GM19238 (cell line): ENCODE data around the gene PTPRB.

ENCODE experiments used
- DNase-seq: peaks from one replicate; pipeline ENCODE4 v3.0.0; 2011; ENCODE audit warnings: low spot score; ENCODE audit not compliant: insufficient read length

Gene PTPRB

DNA sequence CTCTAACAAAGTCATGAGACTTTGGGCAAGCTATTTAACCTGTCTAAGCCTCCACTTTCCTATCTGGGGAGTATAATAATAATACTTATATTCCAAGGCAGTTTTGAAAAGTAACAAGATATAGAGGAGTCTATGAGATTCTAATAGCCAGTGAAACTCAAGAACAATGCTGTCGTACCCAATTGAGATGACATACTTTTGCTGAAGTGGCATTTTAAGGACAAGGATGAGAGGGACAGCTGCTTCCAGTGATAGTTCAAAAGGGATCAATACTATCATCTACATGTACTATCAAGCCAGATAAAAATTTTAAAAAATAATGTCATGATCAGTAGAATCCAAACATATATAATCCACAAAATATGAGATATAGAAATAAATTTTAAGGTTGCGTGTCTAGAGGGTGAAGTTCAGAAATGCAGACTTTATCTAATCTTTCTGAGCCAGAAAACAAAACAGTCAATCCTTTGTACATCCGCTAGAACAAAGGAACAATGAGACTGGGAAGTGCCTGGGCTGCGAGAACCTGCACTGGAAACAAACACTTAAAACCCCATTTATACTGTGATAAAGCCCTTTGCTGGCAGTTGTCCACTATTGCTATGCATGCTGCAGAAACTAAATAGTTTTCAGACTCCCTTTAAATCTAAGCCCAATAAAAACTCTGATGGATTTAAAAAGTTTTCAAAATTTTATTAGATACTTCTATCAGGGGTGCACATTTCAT is 38.6 kb downstream of the PTPRB start:
- no peak for DNase-seq

DNA sequence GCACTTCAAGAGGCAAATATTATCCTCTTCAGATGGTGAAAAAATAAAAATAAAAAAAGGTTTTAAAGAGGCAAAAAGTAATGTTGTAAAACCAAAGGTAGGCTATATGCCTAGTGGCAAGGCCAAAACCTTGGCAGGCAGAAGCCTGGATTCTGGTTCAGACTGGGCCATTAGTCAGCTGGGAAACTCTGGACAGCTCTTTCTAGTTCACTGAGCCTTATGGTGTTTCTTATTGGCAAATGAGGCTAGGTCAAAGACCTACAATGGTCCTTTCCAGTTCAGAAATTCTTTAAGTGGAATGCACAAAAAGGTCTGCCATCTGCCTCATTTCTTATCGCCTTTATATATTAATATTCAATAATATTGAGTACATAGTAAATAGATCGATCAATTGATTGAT is 44.6 kb downstream of the PTPRB start:
- DNase-seq = no peak

DNA sequence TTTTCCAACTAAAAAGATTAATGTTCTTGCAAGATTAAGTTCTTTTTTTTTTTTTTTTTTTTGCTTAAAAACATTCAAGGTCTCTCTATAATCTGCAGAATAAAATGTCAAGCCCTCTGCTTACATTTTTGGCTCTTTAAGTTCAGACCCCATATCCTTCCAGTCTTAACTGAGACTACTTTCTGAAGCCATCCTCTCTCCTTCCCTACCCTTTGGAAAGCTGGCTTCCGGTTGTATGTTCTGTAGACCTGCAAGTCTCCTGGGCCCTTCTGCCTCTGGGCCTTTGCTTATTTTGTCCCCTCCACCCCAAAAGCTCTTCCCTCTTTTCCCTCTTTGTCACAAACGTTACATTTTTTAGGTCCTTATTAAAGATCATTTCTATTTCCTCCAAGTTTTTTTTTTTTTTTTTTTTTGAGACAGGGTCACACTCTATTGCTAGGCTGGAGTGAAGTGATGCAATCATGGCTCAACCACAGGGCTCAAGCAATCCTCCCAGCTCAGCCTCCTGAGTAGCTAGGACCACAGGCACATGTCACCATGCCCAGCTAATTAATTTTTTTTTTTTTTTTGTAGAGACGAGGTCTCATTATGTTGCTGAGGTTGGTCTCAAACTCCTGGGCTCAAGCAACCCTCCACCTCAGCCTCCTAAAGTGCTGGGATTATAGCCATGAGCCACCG is 46.5 kb downstream of the PTPRB start:
- DNase-seq = no peak

DNA sequence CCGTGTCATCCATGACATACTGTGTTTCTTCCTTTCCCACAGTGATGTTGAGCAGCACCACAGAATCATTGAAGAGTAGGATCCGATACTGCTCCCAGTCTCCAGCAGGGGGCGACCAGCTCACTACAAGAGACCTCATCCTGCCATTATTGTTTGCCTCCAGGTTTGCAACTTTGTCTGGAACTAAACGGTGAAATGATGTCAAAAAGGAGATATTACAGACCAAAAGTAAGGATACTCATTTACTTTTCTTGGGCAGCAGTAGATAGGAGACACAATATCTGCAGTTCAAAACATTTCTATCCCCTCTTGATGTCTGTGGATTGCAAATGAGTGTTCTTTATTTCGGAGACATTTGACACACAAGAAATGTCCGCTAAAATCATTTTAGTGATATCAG is 47.2 kb downstream of the PTPRB start:
- DNase-seq = peak; percentile 16

DNA sequence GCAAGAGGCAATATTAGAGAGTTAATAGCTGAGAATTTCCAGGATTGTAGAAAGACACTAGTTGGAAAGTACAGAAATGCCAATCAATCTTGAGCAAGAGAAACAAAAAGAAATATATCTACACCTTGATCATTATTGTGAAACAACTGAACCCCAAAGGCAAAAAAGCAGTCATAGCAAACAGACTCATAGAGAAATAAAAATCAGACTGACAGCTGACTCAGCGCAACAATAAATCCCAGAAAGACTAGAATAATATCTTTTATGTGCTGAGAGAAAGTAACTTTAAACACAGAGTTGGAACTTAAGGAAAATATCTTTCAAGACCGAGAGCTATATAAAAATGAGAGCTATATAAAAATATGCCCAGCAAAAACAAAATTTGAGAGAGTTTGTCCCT is 52.9 kb downstream of the PTPRB start:
- DNase-seq = no peak

DNA sequence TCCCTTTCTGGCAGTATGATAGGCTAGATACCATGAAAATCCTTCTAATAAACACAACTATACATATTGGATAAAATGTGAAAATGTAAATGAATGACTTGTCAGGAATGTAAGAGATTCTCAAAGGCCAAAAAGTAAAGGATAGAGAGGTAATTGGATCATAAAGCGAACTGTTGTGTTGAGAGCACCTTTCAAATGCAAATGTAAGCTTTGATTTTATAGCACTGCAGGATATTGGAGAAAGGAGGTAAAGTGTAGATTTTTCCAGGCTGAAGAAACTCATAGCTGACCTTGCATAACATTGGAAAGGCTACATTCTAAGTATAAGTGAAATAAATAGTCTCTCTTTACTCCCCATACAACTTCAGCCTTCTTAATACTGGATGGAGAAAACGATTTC is 54.0 kb downstream of the PTPRB start:
- no peak for DNase-seq

DNA sequence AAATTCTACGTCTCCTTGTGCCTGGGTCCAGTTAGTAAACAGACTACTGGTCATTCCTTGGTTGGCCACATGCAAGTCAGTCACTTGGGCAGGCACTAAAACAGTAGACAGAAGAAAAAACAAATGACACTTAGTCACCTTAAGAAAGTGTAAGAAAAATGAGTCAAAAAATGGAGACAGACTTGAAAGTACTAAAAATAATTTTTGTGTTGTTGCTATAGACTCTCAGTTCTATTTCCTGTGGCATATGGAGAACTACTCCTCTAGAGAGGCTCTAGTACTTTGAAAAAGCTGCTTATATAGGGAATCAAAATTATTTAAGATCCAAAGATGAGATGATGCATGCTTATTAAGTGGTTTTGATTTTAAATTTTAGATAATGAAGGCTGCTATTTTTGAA is 56.0 kb downstream of the PTPRB start:
- DNase-seq = no peak

DNA sequence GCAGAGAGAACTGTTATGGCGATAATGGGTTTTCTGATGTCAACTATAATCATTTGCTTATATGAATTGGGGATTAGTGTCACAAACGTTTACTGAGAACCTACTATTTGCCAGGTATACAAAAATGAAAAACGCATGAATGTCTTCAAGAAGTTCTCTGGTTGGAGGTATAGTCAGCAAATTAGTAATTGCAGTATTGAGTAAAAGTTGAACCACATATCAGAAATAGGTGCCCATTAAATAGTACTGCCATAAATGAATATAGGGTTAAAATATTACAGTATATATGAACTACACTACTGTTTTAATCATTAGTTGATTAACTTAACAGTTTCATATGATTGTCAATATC is 60.0 kb downstream of the PTPRB start:
- no peak for DNase-seq

DNA sequence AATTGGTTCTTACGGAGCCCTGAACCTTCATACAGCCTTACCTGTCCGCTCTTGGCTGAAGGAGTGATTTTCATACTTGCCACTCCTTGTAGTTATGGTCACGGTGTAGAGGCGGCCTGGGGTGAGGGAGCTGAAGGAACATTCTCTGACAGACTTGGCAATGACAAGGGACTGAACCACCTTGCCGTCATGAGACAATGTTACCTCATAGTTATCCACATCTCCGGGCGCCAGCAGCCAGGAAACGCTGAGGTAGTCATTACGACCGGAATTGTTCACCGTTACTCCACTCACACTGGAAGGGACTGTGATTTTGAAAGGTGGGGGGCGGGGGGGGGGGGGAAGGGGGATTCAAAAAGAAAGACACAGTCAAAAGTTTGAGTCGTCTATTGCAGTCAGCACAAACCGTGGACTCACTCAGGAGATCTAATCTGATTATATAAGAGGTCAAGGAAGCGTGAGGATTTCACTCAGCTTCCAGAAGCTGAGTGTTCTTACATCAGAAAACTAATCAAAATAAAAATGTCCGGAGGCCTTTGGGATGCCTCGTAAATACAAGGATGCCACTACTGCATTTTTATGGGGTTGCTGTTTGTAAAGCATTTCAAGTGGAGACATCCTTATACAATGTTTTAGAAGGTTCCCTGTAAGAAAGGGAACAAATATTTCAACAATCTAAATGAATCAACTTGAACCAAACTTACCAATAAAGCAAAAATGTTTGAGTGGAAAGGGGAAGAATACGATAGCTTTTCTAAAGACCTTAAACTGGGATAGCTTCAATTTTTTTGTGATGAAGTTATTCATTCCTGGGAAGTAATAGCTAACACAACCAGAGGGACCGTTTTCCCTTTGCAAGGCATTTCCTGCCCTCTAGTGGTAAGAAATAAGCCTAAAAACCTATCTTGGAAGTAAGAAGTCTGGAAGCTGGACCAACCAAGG is 60.6 kb downstream of the PTPRB start:
- DNase-seq = peak; percentile 5

DNA sequence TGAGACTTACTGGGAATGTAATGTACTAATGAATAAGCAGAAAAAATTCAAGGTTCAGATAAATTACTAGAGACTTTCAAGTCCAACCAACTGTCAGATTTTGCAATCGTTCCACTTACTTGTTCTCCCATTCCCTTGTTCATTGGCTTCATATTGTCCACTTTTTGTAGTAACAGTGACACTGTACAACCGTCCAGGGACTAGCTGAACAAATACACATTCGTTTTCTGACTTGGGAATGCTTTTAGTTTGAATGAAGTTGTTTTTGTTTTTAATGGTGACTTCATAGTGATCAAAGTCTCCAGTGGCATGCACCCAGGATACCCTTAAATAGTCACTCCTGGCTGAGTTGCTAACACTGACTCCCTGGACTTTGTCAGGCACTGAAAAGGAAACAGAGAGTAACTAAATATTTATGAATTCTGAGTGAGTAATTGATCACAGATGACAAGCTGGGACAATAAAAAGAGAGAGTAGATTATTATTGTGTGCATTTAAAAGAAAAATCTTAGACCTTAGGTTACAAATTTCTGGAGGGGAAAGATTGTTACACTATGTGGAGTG is 65.4 kb downstream of the PTPRB start:
- DNase-seq = no peak

DNA sequence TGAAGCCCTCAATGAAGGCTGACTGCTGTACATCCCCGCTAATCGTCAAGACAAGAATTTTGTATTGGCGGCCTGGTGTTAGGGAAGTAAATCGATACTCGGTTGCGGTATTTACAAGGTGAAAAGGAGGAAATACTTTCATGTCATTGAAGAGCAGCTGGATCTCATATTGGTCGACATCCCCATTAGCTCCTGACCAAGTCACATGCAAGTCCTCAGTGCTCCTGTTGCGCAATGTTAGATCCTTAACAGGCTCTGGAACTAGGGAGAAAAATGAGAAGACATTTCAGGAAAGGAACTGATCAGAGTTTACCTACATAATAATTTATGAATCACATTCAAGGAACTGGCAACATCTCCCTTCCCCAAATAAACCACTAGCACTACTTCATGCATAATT is 66.2 kb downstream of the PTPRB start:
- DNase-seq = no peak

DNA sequence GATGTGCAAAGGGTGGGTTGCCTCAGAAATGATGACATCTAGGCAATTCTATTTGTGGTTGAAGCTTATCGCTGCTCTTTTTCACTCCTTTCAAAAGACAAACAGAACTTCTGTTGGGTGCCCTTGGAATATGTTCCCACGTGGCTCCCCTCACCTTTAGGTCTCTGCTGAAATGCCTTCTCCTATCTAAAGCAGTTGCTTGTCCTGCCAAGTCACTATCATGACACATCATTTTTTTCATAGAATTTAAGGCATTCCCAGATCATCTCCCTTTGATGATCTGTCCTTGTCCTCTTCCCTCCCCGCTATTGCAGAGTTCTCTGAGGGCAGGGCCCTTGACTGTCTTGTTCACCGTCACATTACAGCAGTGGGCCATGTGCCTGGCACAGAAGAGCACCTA is 75.7 kb downstream of the PTPRB start:
- DNase-seq = no peak

DNA sequence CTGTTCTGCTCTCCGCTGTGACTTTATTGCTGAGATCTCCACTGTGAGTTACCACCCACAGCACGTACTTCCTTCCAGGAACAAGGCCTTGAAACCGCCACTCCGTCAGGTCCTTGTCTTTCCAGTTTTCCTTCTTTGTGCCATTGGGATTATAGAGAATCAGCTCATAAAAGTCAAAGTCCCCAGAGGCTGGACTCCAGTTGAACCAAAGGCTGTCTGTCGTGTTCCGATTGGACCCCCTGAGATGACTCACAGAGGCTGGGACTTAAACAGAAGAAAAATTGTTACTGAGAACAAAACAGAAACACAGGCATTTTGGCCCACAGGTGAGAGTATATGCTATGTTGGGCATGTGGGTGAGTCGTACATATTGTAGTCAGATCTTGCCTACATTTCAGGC is 76.6 kb downstream of the PTPRB start:
- no peak for DNase-seq

DNA sequence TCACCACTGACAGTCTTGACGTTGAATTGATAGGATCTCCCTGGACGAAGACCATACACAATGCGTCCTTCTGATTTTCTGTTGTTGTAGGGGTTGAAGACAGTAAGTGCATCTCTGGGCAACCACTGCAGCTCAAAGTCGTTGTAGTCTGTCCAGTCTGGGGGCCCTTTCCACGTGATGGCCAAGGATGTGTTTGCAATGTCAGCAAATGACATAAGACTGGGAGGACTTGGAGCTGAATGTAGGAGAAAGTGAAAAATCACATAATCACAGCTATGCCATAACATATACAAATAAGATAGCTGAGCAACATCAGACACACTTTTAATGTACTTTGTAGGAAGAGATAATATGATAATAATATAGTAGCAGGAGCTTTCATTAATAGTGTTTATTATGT is 77.8 kb downstream of the PTPRB start:
- no peak for DNase-seq

DNA sequence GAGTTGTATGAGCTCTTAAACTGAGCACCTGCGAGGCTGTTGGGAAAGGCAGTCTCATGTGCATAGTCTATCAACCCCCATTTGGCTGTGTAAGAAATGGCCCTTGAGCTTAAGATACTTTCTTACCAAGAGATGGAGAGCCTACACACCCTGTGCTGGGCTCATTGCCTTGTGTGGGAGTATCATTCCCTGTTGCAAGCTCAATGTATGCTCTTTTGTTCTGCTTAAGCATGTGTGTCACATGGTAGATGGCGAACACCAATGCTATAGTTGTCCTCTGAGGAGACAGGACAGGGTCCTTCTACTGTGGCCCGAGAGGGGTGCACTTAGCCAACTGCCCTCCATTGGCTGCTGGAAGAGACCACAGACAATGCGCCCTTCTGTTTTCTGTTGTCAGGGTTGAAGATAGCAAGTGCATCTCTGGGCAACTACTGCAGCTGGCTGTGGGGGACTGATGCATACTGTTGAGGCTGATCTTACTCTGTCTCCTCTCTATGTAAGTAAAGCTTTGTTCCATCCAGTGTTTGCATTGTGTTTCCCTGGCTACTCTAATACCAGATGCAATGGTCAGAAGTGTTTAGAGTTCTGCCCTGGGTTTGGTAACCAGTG is 79.5 kb downstream of the PTPRB start:
- no peak for DNase-seq

DNA sequence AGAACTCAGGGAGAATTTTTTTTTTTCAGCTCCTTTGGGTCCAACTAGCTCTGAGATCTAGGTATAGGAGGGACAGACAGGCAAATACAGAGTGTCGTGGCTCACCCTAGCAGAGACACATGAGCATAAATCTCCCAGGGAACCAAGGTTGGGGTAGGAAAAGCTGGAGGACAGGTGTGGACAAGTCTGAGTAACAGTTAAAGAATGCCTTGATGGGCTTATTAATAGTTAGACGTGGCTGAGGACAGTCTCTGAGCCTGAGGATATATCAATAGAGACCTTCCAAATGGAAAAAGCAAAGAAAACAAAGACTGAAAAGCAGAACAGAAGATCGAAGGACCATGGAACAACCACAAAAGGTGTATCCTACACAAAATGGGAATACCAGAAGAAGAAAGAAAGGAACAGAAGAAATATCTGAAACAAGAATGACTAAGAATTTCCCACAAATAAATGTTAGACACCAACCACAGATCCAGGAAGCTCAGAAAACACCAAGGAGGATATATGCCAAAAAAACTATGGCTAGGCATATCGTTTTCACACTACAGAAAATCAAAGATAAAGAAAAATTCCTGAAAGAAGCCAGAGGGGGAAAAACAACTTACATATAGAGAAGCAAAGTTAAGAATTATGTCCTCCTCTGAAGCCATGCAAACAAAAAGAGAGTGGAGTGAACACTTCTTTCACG is 80.9 kb downstream of the PTPRB start:
- no peak for DNase-seq

DNA sequence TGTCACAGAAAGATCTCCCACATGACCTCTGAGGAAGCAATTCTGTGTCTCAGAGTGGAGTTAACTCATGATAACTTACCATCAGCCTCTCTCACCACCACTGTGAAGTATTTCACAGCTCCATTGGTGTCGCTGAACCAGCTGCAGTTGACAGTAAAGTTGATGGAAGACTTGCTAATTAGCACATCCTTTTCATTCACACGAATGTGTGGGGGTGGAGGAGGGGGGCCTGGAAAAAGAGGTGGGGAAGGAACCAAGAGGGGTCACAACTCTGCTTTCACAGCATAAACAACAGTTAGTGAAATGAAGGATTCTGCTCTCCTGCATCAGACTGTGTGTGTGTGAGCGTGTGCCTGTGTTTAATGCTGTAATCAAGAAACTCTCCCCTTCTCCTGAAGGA is 82.1 kb downstream of the PTPRB start:
- no peak for DNase-seq

DNA sequence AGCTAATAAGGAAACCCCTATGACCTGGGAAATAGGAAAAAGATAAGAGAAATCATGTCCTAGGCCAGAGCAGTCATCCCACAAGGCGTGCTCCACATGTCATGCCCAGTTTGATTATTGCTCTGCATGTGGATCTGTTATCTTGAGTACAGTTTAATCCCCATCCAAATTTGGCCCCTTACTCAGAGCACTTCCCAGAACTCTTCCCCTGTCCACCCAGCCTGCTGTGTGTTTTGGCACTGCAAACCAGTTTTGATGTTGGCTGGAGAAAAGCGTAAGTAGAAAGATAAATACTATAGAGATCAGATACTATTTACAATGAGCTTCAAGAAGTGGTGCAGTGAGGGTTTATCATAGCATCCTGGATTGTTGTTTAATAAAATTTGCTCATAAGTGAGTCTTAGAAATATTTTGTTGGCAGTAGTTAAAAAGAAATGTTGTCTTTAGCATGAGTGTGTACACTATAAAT is 83.8 kb downstream of the PTPRB start:
- no peak for DNase-seq

DNA sequence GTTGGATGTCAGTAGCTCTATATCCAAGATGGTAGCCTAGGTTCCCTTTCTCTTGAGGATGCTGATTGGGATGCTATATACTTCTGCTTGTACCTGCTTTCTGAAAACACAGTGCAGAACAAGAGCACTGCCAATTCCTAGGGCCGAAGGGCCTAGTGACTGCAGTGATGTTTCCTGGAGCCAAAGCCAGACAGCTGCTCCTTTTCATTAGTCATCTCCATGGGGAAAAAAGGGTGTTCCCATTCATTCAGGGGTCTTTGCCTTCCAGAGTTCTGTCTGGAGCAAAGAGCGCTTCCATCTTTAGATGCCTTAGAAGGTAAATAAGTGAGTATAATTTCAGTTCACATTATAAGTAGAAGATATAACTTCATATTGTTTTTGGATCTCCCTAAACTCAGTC is 85.5 kb downstream of the PTPRB start:
- no peak for DNase-seq

DNA sequence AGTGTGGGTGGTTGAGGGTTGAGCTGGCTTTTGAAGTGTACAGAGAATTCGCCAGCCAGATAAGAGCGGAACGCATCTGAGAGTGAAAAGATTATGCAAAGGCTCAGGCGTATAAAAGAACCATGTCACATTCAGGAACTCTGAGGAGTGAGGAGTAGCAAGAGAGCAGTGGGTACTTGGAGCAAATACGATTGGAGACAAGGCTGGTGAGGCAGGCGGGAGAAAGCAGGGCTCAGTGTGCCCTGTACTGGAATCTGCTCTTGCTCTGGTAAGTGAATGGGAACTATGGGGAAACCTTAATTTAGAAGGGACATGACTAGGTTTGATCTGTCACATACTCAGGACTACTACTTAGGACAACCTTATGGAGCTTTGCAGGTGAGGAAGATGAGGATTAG is 87.0 kb downstream of the PTPRB start:
- DNase-seq = no peak
